GM12872 (cell line): ENCODE measurements around the gene SUSD3.

Experiments
- CTCF ChIP-seq: IDR thresholded peaks from 3 replicates; pipeline ENCODE4 v1.5.1; 2011; ENCODE audit warnings: low read depth, mild to moderate bottlenecking, low read length, moderate library complexity; ENCODE audit not compliant: insufficient read depth

The SUSD3 gene

GRCh38 chr9:93058355-93059010, at the start of gene SUSD3:
SUSD3 (plus strand) TSS chr9:93058701; CDS start chr9:93058743, 42 bp downstream.
- TF ChIP-seq CTCF, result no peak

GRCh38 chr9:93009337-93010015, 49.0 kb upstream of the SUSD3 start:
- no peak for TF ChIP-seq CTCF

GRCh38 chr9:93010056-93010455, 48.4 kb upstream of the SUSD3 start:
- TF ChIP-seq CTCF, result no peak

- no peak for TF ChIP-seq CTCF
Measured at GRCh38 chr9:93010704-93011103, 47.8 kb upstream of the SUSD3 start.

GRCh38 chr9:93011114-93011513, 47.4 kb upstream of the SUSD3 start:
- TF ChIP-seq CTCF, result no peak

- TF ChIP-seq CTCF, result no peak
Measured at GRCh38 chr9:93012963-93013855, 45.3 kb upstream of the SUSD3 start.
